GM21825 (cell line): ENCODE measurements around the gene ZBED6.

Source experiments
- ATAC-seq: cut with Tn5 transposase; IDR thresholded peaks from one replicate; pipeline ENCODE4 v1.9.1; 2021; ENCODE audit warnings: mild to moderate bottlenecking, moderate library complexity; ENCODE audit not compliant: unreplicated experiment

Gene ZBED6

GRCh38 chr1:203835476-203835875, 40.1 kb downstream of the ZBED6 start:
- no peak for ATAC-seq

- ATAC-seq, result no peak
Measured at GRCh38 chr1:203839081-203839480, 43.7 kb downstream of the ZBED6 start.

- ATAC-seq, result no peak
Measured at GRCh38 chr1:203840208-203840808, 44.9 kb downstream of the ZBED6 start.

- ATAC-seq, result no peak
Measured at GRCh38 chr1:203842559-203842876, 47.1 kb downstream of the ZBED6 start.

- no peak for ATAC-seq
Measured at GRCh38 chr1:203843435-203843834, 48.0 kb downstream of the ZBED6 start.
